IMR-90 (cell line): ENCODE measurements around the gene TREH. TPM values are rescaled to one million over a fixed set of nuclear protein-coding genes. Genes with fewer than 3 reads are reported as not detected.
A peak's percentile ranks its signal among the peaks of the same experiment; 100 is the strongest.

ENCODE experiments used
- ATAC-seq: fragments of 200-7000 bp; cut with Tn5 transposase; 2 replicates; pipeline ENCODE4 v1.9.1; 2020; ENCODE audit warnings: low read depth, mild to moderate bottlenecking, moderate library complexity
- BruUV-seq: library from RNA; stranded (reverse); fragments of 400-500 nt; replicated peaks from 2 replicates; lab custom pipeline; 2021; lab: Mats Ljungman, UMichigan
- CTCF ChIA-PET: fragments of 300-600 bp; formaldehyde crosslinking; extraction: SDS; loops from one replicate; lab custom pipeline; 2021; ENCODE audit warnings: antibody characterized with exemption; lab: Yijun Ruan, JAX
- POLR2A ChIA-PET: fragments of 300-600 bp; sonication (Branson Sonifier 250); formaldehyde crosslinking; loops from one replicate; lab custom pipeline; 2022; ENCODE audit warnings: antibody characterized with exemption; ENCODE audit not compliant: unreplicated experiment; lab: Charles Lee
- DNase-seq: peaks from one replicate; pipeline ENCODE4 v3.0.0; 2013
- H2AFZ ChIP-seq: replicated peaks from 2 replicates; pipeline ENCODE3; 2013; ENCODE audit warnings: low read length, mild to moderate bottlenecking; ENCODE audit not compliant: poor library complexity
- H2AK5ac ChIP-seq: 2 replicates; pipeline ENCODE4 v1.6.1; 2013; ENCODE audit warnings: low read depth, low read length, inconsistent platforms
- H2AK9ac ChIP-seq: replicated peaks from 2 replicates; pipeline ENCODE3; 2013; ENCODE audit warnings: mild to moderate bottlenecking, low read depth, low read length, moderate library complexity; ENCODE audit not compliant: poor library complexity
- H2BK120ac ChIP-seq: 2 replicates; pipeline ENCODE4 v1.6.1; 2013; ENCODE audit warnings: low read depth, low read length, inconsistent platforms
- H2BK15ac ChIP-seq: 3 replicates; pipeline ENCODE4 v1.6.1; 2013; ENCODE audit warnings: low read depth, low read length, inconsistent platforms
- H2BK20ac ChIP-seq: 2 replicates; pipeline ENCODE4 v1.6.1; 2013; ENCODE audit warnings: low read depth, mild to moderate bottlenecking, inconsistent platforms, low read length, moderate library complexity
- H2BK5ac ChIP-seq: 2 replicates; pipeline ENCODE4 v1.6.1; 2013; ENCODE audit warnings: mild to moderate bottlenecking, low read depth, low read length, inconsistent platforms; ENCODE audit not compliant: poor library complexity, severe bottlenecking
- H3K14ac ChIP-seq: replicated peaks from 2 replicates; pipeline ENCODE4 v1.6.1; 2013; ENCODE audit warnings: low read depth, low read length, inconsistent platforms
- H3K18ac ChIP-seq: 2 replicates; pipeline ENCODE4 v1.6.1; 2013; ENCODE audit warnings: low read depth, low read length, control low read depth
- H3K23ac ChIP-seq: 2 replicates; pipeline ENCODE4 v1.6.1; 2013; ENCODE audit warnings: low read depth, low read length, inconsistent platforms
- H3K27ac ChIP-seq: 2 replicates; pipeline ENCODE4 v1.5.1; 2013; ENCODE audit warnings: mild to moderate bottlenecking, control low read depth, low read length; ENCODE audit not compliant: insufficient read depth
- H3K27me3 ChIP-seq: 2 replicates; pipeline ENCODE4 v1.6.1; 2013; ENCODE audit warnings: low read length; ENCODE audit not compliant: control insufficient read depth, insufficient read depth
- H3K36me3 ChIP-seq: 2 replicates; pipeline ENCODE4 v1.6.1; 2013; ENCODE audit warnings: low read length, mixed read lengths; ENCODE audit not compliant: control insufficient read depth, insufficient read depth
- H3K4ac ChIP-seq: 2 replicates; pipeline ENCODE4 v1.6.1; 2013; ENCODE audit warnings: low read depth, low read length, inconsistent platforms
- H3K4me1 ChIP-seq: 2 replicates; pipeline ENCODE4 v1.6.1; 2013; ENCODE audit warnings: low read length, mixed read lengths; ENCODE audit not compliant: control insufficient read depth, insufficient read depth
- H3K4me2 ChIP-seq: 2 replicates; pipeline ENCODE4 v1.6.1; 2013; ENCODE audit warnings: low read depth, mild to moderate bottlenecking, control low read depth, low read length, moderate library complexity
- H3K4me3 ChIP-seq: 2 replicates; pipeline ENCODE4 v1.5.1; 2013; ENCODE audit warnings: low read depth, mild to moderate bottlenecking, control low read depth, low read length, moderate library complexity; ENCODE audit not compliant: insufficient read depth
- H3K56ac ChIP-seq: 2 replicates; pipeline ENCODE4 v1.6.1; 2013; ENCODE audit warnings: low read length, inconsistent platforms; ENCODE audit not compliant: insufficient read depth; ENCODE audit errors: extremely low read depth
- H3K79me1 ChIP-seq, 2 experiments: 2 replicates each; pipeline ENCODE4 v1.6.1; 2013; ENCODE audit warnings: low read length in 2 of 2, inconsistent platforms in 1 of 2, low read depth in 1 of 2
- H3K9ac ChIP-seq: 2 replicates; pipeline ENCODE4 v1.6.1; 2013; ENCODE audit warnings: low read depth, low read length, control low read depth
- H3K9me1 ChIP-seq: 2 replicates; pipeline ENCODE4 v1.6.1; 2013; ENCODE audit warnings: low read length, inconsistent platforms; ENCODE audit not compliant: insufficient read depth
- H3K9me3 ChIP-seq: 2 replicates; pipeline ENCODE4 v1.6.1; 2013; ENCODE audit warnings: low read length; ENCODE audit not compliant: control insufficient read depth, insufficient read depth
- H4K20me1 ChIP-seq: 2 replicates; pipeline ENCODE4 v1.6.1; 2013; ENCODE audit warnings: low read length, inconsistent platforms; ENCODE audit not compliant: insufficient read depth
- H4K5ac ChIP-seq: 2 replicates; pipeline ENCODE4 v1.6.1; 2013; ENCODE audit warnings: mild to moderate bottlenecking, low read depth, low read length, control low read depth
- H4K8ac ChIP-seq, 2 experiments: 2 replicates each; pipeline ENCODE4 v1.6.1; 2013; ENCODE audit warnings: low read depth in 2 of 2, low read length in 2 of 2, control low read depth in 1 of 2, inconsistent platforms in 1 of 2
- H4K91ac ChIP-seq: 2 replicates; pipeline ENCODE4 v1.6.1; 2013; ENCODE audit warnings: low read depth, low read length, inconsistent platforms; ENCODE audit not compliant: insufficient read depth
- ELK1 ChIP-seq: fragments of 150-350 bp; IDR thresholded peaks from 2 replicates; pipeline ENCODE4 v1.6.1; 2016; ENCODE audit warnings: low read depth, mild to moderate bottlenecking, low read length, moderate library complexity, borderline replicate concordance
- MAFK ChIP-seq: IDR thresholded peaks from 2 replicates; pipeline ENCODE4 v1.6.1; 2012; ENCODE audit warnings: low read depth, low read length, improper control_type of control experiment
- POLR2A ChIP-seq: IDR thresholded peaks from 2 replicates; pipeline ENCODE4 v1.6.1; 2012; ENCODE audit warnings: mild to moderate bottlenecking, low read depth, low read length
- RAD21 ChIP-seq: IDR thresholded peaks from 2 replicates; pipeline ENCODE4 v1.6.1; 2012; ENCODE audit warnings: low read length, improper control_type of control experiment
- RCOR1 ChIP-seq: IDR thresholded peaks from 2 replicates; pipeline ENCODE4 v1.6.1; 2012; ENCODE audit warnings: mild to moderate bottlenecking, low read length, improper control_type of control experiment; ENCODE audit not compliant: insufficient replicate concordance
- RFX5 ChIP-seq: IDR thresholded peaks from 2 replicates; pipeline ENCODE4 v1.8.0; 2012; ENCODE audit warnings: low read depth, mild to moderate bottlenecking, low read length, moderate library complexity
- USF2 ChIP-seq: fragments of 150-350 bp; IDR thresholded peaks from 2 replicates; pipeline ENCODE4 v1.6.1; 2017; ENCODE audit warnings: mild to moderate bottlenecking, antibody characterized with exemption, low read length, low read depth
- WGBS, 2 experiments: methylation state at CpG; one replicate each; pipeline versions ENCODE4 v1.1.5 to v1.1.7; 2013; ENCODE audit warnings: missing lambda C conversion rate in 2 of 2; ENCODE audit not compliant: insufficient read length in 1 of 2; ENCODE audit errors: extremely low coverage in 2 of 2; 5-methylcytosine and 5-hydroxymethylcytosine counted together
- dilution Hi-C: fragments of 300-500 bp; cut with HindIII; formaldehyde crosslinking; loops from one replicate; pipeline ENCODE4 v1.14.3; 2018; ENCODE audit warnings: low sequenced_read_pairs; ENCODE audit not compliant: unreplicated experiment
- in situ Hi-C: fragments of 300-500 bp; cut with MboI; formaldehyde crosslinking; loops from 3 replicates; pipeline ENCODE4 v1.14.3; 2019; ENCODE audit warnings: low sequenced_read_pairs, inconsistent platforms, mixed read lengths
- intact Hi-C: fragments of 100-400 bp; cut with micrococcal nuclease; formaldehyde crosslinking; loops from 2 replicates; pipeline ENCODE4 v1.10.0; 2022
- polyA plus RNA-seq, 3 experiments: library from polyadenylated mRNA; depleted of rRNA; stranded (reverse); fragments of >200 nt; gene quantifications; 2 replicates each; pipeline ENCODE4 v1.2.3, GENCODE V29; 2012; ENCODE audit warnings: low replicate concordance in 1 of 3
- total RNA-seq: library from RNA; depleted of rRNA; stranded (reverse); fragments of >200 nt; gene quantifications from 2 replicates; pipeline ENCODE4 v1.2.3, GENCODE V29; 2012

Gene TREH
- total and polyA plus RNA-seq, 2 of the 4 experiments (the other 2 are of a cell fraction) = not detected

GRCh38 chr11:118657709-118658428, 21.6 kb downstream of the TREH start:
- no peak overlapping the region for H2BK15ac ChIP-seq
- POLR2A ChIA-PET = interaction anchor here (0.5 kb wide), 1 partner anchor 50 kb away, joined by 3 read pairs; the partner anchor contains the start of gene PHLDB1
- intact Hi-C loops (loop anchor here (5.0 kb wide), 1 partner anchor 51 kb away; the partner anchor contains the start of gene PHLDB1), in situ Hi-C loops (no loop called here), dilution Hi-C loops (no loop called here)
- H3K18ac ChIP-seq = no peak overlapping the region
- CTCF ChIA-PET = no interaction called here
- no peak overlapping the region for H3K4ac ChIP-seq
- H3K14ac ChIP-seq = no peak overlapping the region
- H2AFZ ChIP-seq = no peak overlapping the region
- H4K20me1 ChIP-seq = peaks cover 41% of the 10 kb centered on the region
- no peaks in the 10 kb centered on the region for H3K27me3 ChIP-seq
- peaks cover 41% of the 10 kb centered on the region for H3K36me3 ChIP-seq
- no TSS peak for BruUV-seq
- WGBS, 2 experiments = 90% methylated on average over 2 of the region's 16 CpGs; no CpG with 5 or more reads in 1 of the 2 experiments
- H3K9ac ChIP-seq = no peak overlapping the region
- H4K8ac ChIP-seq = no peak overlapping the region
- no peak overlapping the region for H2BK20ac ChIP-seq
- no peak overlapping the region for H2BK120ac ChIP-seq
- no peaks in the 10 kb centered on the region for H3K4me1 ChIP-seq
- H3K9me1 ChIP-seq = peaks cover 6% of the 10 kb centered on the region; the same call in 1 of the 2 replicates
- no peak overlapping the region for H4K91ac ChIP-seq
- H3K23ac ChIP-seq = no peak overlapping the region
- no peak overlapping the region for H4K5ac ChIP-seq
- H3K4me3 ChIP-seq = no peak overlapping the region
- H3K79me1 ChIP-seq = peaks cover 8 to 16% of the 10 kb centered on the region in 2 experiments; a peak in 3 of 4 replicates
- ATAC-seq = no peak
- no peak overlapping the region for H3K56ac ChIP-seq
- no peak overlapping the region for H3K4me2 ChIP-seq
- no peak overlapping the region for H2BK5ac ChIP-seq
- H2AK9ac ChIP-seq = peak overlapping the region; percentile 3
- H3K27ac ChIP-seq = no peak overlapping the region
- TF ChIP-seq POLR2A = no peak
- no peak for TF ChIP-seq RCOR1
- no peak for TF ChIP-seq USF2
- no peak for TF ChIP-seq RAD21
- TF ChIP-seq RFX5 = no peak
- no peak for TF ChIP-seq MAFK
- no peak for TF ChIP-seq ELK1
- H3K9me3 ChIP-seq = no peaks in the 10 kb centered on the region
- no peak overlapping the region for H2AK5ac ChIP-seq
- no peak for DNase-seq
